Measurements from ENCODE around the gene INO80.
A peak's percentile ranks its signal among the peaks of the same experiment; 100 is the strongest.

Gene INO80

GRCh38 chr15:40931300-40932142 is 184.6 kb downstream of the INO80 start:
- H3K4me3 ChIP-seq (ENCODE audit: low read depth, low read length) = no peak overlapping the region
- POLR2A ChIA-PET = interaction anchor here (1.9 kb wide), 1 partner anchor 22 kb away, joined by 6 read pairs; the partner anchor contains the start of gene CHAC1
- TF ChIP-seq CTCF (IDR thresholded peaks at IDR 0.05; ENCODE audit: insufficient read depth, low read length, missing control alignments) = no peak
- no peak for DNase-seq (ENCODE audit: low read depth, low spot score)
- CTCF ChIA-PET = interaction anchor here (0.9 to 11.6 kb wide), 14 partner anchors 10 to 255 kb away, joined by 3 to 109 read pairs (median 6); partner anchors contain the start of gene VPS18

GRCh38 chr15:40930430-40931299 is 185.4 kb downstream of the INO80 start:
- H3K4me3 ChIP-seq (ENCODE audit: low read depth, low read length) = peak overlapping the region; percentile 48
- no peak for DNase-seq (ENCODE audit: low read depth, low spot score)
- TF ChIP-seq CTCF (IDR thresholded peaks at IDR 0.05; ENCODE audit: insufficient read depth, low read length, missing control alignments) = peak; percentile 60
- CTCF ChIA-PET = interaction anchor here (0.7 to 11.6 kb wide), 15 partner anchors 9 to 256 kb away, joined by 3 to 109 read pairs (median 5); partner anchors contain the start of gene VPS18
- POLR2A ChIA-PET = interaction anchor here (1.9 kb wide), 1 partner anchor 23 kb away, joined by 6 read pairs; the partner anchor contains the start of gene CHAC1

GRCh38 chr15:40929660-40930429 is 186.2 kb downstream of the INO80 start:
- ChIA-PET POLR2A (interaction anchor here (1.1 to 1.8 kb wide), 2 partner anchors 23 to 28 kb away, joined by 3 to 6 read pairs; partner anchors contain the start of gene CHAC1), CTCF (interaction anchor here (0.7 to 11.6 kb wide), 13 partner anchors 10 to 255 kb away, joined by 3 to 109 read pairs (median 8); partner anchors contain the start of gene VPS18)
- TF ChIP-seq CTCF (IDR thresholded peaks at IDR 0.05; ENCODE audit: insufficient read depth, low read length, missing control alignments) = no peak
- H3K4me3 ChIP-seq (ENCODE audit: low read depth, low read length) = peak overlapping the region; percentile 48
- no peak for DNase-seq (ENCODE audit: low read depth, low spot score)

Measured in AG04449 (cell line).